Immature natural killer cell (primary cell): ENCODE results near the gene GSTT4. TPM values are rescaled to one million over a fixed set of nuclear protein-coding genes. Genes with fewer than 3 reads are reported as not detected.
A peak's percentile ranks its signal among the peaks of the same experiment; 100 is the strongest.
"Not testable (repeated sequence)": the region's sequence is repeated elsewhere in the genome, so short reads cannot be mapped to it uniquely, and the experiment has no call there.

Experiments used
- DNase-seq, 3 donors: peaks; one replicate each; pipeline ENCODE4 v3.0.0; 2022; ENCODE audit warnings: mixed read lengths in 1 of 3
- H3K27ac Mint-ChIP-seq, 6 donors: one replicate each; pipeline ENCODE4 v1.8.0; 2020; ENCODE audit warnings: mixed read lengths in 6 of 6, mild to moderate bottlenecking in 5 of 6, inconsistent platforms in 4 of 6, moderate library complexity in 3 of 6
- H3K27me3 Mint-ChIP-seq, 3 donors: one replicate each; pipeline ENCODE4 v1.8.0; 2020 to 2021; ENCODE audit warnings: low read depth in 3 of 3, mild to moderate bottlenecking in 3 of 3, mixed read lengths in 3 of 3, moderate library complexity in 3 of 3, inconsistent platforms in 1 of 3
- H3K36me3 Mint-ChIP-seq, 3 donors: one replicate each; pipeline ENCODE4 v1.8.0; 2020; ENCODE audit warnings: mixed read lengths in 3 of 3, inconsistent platforms in 2 of 3, mild to moderate bottlenecking in 2 of 3
- H3K4me1 Mint-ChIP-seq, 2 donors: one replicate each; pipeline ENCODE4 v1.8.0; 2020; ENCODE audit warnings: inconsistent platforms in 2 of 2, mild to moderate bottlenecking in 2 of 2, mixed read lengths in 2 of 2, moderate library complexity in 1 of 2
- H3K4me3 Mint-ChIP-seq, 5 donors: one replicate each; pipeline ENCODE4 v1.8.0; 2020; ENCODE audit warnings: mild to moderate bottlenecking in 5 of 5, mixed read lengths in 5 of 5, inconsistent platforms in 3 of 5, moderate library complexity in 3 of 5
- H3K9me3 Mint-ChIP-seq, 6 donors: one replicate each; pipeline ENCODE4 v1.8.0; 2020; ENCODE audit warnings: mild to moderate bottlenecking in 6 of 6, mixed read lengths in 6 of 6, inconsistent platforms in 4 of 6, moderate library complexity in 3 of 6
- polyA plus RNA-seq, 3 donors: library from polyadenylated mRNA; unstranded; fragments of 300-500 nt; fragmentation: Illumina TruSeq; gene quantifications; one replicate each; pipeline ENCODE4 v1.2.3, GENCODE V29; 2021

The GSTT4 gene
- polyA plus RNA-seq, result not detected

DNA sequence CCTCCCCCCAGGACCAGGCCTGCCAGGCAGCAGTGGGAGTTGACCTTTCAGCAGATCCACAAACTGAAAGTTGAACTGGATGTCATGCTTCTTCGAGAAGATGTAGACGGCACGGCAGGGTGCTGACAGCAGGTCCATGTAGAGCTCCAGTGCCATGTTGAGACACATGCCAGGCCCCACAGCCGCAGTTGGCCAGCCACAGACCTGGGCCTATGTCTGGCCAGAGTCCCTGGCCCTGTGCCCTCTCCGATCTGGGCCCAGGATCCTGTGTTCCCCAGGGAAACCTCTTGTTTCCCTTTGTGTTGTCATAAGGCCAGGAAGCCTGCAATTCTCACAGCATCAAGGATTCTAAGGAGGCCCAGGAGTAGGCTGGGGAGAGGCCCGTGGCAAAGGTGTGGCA is at the start of gene GSTT4:
TSS of gene GSTT4 (minus strand) at position 253 of the 400 bp plus-strand sequence. CDS start at position 156, 97 bp downstream.
- DNase-seq, result no peak
- H3K4me3 Mint-ChIP-seq, result no peak within 1 kb of the TSS
- peaks cover 0 to 8% (median 3%) of the 10 kb centered on the region in 3 donors for H3K27me3 Mint-ChIP-seq
- H3K36me3 Mint-ChIP-seq, result no peaks in the 10 kb centered on the region
- peak within 1 kb of the TSS in 1 of 6 donors; percentile 42 for H3K27ac Mint-ChIP-seq
- peaks cover 2 to 3% of the 10 kb centered on the region in 2 donors for H3K4me1 Mint-ChIP-seq
- no peaks in the 10 kb centered on the region for H3K9me3 Mint-ChIP-seq

DNA sequence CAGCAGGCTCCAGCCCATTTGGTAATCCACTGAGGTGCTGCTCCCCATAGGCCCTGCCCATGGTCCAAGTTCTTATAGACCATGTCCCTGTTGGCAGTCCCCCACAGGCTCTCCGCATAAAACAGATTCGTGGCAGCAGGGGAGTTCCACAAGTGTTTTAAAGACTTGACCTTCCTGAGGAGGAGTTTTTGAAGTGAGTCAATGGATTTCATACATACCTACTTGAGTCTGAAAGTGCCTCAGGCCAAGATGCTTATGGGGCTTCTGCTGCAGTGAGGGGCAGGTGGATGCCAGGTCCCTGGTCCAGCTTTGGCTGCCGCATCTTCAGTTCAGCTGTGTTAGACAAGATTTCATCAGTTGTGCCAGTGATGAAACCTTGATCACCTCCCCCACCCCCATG is 49.1 kb upstream of the GSTT4 start:
- no peak for DNase-seq
- Mint-ChIP-seq H3K9me3 (no peaks in the 10 kb centered on the region), H3K4me1 (no peaks in the 10 kb centered on the region), H3K27ac (no peak overlapping the region), H3K4me3 (no peak overlapping the region), H3K27me3 (no peaks in the 10 kb centered on the region), H3K36me3 (peaks cover 43 to 67% (median 43%) of the 10 kb centered on the region in 3 donors)

DNA sequence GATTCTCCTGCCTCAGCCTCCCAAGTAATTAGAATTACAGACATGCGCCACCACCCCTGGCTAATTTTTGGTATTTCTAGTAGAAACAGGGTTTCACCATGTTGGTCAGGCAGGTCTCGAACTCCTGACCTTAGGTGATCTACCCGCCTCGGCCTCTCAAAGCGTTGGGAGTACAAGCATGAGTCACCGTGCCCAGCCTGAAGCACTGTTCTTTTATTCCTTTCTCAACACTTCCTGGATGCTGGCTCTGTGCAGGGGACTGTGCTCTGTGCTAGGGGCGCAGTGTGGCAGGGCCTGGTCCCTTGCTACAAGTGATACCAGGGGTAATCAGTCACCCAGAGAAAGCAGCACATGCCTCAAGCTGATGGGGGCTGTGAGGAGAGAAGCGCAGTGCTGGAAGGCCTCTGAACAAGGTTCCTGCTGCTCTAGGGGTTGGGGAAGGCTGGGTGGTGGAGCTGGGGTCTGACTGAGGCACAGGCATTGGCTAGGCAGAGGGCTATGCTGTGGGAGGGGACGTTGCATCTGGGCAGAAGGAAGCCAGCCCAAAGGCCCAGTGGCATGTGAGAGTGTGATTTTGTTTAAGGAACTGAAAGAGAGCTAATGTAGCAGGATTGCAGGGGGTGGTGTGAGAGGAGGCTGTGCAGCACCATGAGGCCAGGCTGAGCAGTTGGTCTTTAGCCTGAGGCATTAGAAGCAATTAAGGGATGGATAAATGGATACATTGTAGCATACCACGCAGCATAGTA is 48.4 kb upstream of the GSTT4 start:
- Mint-ChIP-seq H3K27ac (no peak overlapping the region), H3K4me3 (no peak overlapping the region), H3K9me3 (no peaks in the 10 kb centered on the region), H3K36me3 (peaks cover 38 to 65% (median 44%) of the 10 kb centered on the region in 3 donors), H3K27me3 (no peaks in the 10 kb centered on the region), H3K4me1 (no peaks in the 10 kb centered on the region)
- DNase-seq, result no peak

DNA sequence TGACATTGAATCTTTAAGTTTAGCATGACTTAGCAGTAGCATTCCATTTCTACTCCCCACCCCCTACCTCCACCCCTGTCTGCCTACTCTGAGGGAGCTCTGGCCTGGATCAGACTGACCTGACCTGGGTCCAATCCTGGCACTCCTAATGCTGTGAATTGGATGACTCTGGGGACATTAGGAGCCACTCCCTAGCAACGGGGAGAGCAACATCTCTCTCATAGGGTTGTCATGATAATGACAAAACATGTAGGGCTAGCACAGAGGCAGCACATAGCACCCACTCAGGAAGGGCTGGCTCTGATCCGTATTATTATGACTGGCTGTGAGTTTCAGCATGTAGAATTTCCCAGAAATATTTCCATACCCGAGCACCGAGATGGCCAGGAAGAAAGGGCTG is 46.3 kb upstream of the GSTT4 start:
- no peaks in the 10 kb centered on the region for H3K27me3 Mint-ChIP-seq
- no peak overlapping the region for H3K4me3 Mint-ChIP-seq
- no peaks in the 10 kb centered on the region for H3K4me1 Mint-ChIP-seq
- DNase-seq, result no peak
- no peaks in the 10 kb centered on the region for H3K9me3 Mint-ChIP-seq
- H3K36me3 Mint-ChIP-seq, result peaks cover 31 to 56% (median 36%) of the 10 kb centered on the region in 3 donors
- H3K27ac Mint-ChIP-seq, result no peak overlapping the region

DNA sequence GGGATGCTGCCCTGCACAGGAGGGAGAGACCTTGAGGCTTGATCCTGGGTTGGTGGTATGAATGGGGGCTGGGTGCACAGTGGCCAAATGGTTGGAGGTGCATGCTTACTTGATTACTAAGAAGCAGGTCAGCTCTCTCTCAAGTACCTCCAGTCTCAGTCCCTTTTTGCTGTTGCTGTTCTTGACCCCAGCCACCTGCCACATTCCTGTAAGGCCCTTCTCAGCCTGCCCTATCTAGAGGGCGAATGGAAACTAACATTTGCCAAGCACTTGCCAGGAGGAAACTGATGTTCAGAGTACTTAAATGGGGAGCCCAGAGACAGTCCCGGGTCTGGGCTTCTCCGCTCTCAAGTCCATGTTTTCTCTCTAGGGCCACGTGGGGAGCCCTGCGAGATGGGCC is 45.8 kb upstream of the GSTT4 start:
- Mint-ChIP-seq H3K4me1 (no peaks in the 10 kb centered on the region), H3K36me3 (peaks cover 26 to 56% (median 31%) of the 10 kb centered on the region in 3 donors), H3K27me3 (no peaks in the 10 kb centered on the region), H3K9me3 (no peaks in the 10 kb centered on the region), H3K27ac (no peak overlapping the region), H3K4me3 (no peak overlapping the region)
- no peak for DNase-seq

DNA sequence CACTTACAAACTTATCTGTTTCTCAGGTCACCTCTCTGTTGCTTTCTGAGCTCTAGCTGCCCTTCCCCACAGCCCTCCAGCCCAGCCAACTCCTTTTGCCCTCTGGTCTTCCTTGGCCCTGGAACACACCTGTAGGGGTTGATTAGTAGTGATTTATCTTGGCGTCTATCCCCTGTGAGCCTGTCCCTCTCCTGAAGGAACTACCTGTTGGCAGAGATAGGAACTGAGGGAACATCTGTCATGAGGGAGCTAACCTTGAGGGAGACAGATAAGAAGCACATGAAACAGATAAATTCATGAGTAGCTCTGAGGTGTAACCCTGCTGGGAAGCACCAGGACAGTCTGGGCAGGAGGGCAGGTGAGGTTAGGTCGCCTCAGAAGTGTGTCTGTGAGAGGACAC is 44.7 kb upstream of the GSTT4 start:
- Mint-ChIP-seq H3K9me3 (no peaks in the 10 kb centered on the region), H3K36me3 (peaks cover 20 to 55% (median 23%) of the 10 kb centered on the region in 3 donors), H3K4me3 (no peak overlapping the region), H3K27ac (no peak overlapping the region), H3K27me3 (no peaks in the 10 kb centered on the region), H3K4me1 (no peaks in the 10 kb centered on the region)
- DNase-seq, result no peak

DNA sequence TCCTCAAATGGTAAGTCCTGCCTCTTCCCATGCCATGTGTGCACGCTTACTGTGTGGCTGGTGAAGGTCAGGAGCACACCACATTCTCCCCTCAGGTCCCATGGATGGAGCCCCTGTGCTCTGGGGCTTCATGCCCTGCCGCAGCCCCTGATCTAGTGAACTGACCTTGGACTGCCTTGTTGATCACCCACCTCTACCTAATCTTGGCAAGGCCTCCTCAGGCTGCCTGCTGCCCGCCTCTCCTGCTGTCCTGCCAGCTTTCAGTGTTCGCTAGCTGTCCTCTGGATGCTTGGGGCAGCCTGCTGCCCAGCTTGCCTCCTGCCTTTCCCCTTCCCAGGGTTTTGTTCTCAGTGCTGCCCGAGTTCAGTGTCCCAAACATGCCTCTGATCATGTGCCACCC is 44.0 kb upstream of the GSTT4 start:
- Mint-ChIP-seq H3K4me1 (no peaks in the 10 kb centered on the region), H3K27ac (no peak overlapping the region), H3K9me3 (no peaks in the 10 kb centered on the region), H3K36me3 (peaks cover 25 to 57% (median 27%) of the 10 kb centered on the region in 3 donors), H3K4me3 (no peak overlapping the region), H3K27me3 (no peaks in the 10 kb centered on the region)
- no peak for DNase-seq

DNA sequence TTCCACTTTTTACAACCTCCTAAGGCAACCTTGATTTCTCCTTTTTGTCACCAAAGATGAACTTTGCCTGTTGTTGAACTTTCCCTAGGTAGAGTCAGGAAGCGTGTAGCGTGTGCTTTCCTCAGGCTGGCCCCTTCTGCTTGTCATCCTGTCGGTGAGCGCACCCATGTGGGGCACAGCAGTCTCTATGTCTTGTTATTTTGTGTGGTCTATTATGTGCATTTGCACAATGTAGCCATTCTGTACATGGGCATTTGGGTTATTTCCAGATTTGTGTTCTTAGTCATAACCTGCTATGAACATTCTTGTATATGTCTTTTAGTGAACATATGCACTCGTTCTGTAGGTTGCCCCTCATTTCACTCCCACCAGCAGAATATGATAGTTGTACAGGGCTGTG is 40.8 kb upstream of the GSTT4 start:
- Mint-ChIP-seq H3K36me3 (peaks cover 25 to 56% (median 27%) of the 10 kb centered on the region in 3 donors), H3K27me3 (no peaks in the 10 kb centered on the region), H3K4me1 (no peaks in the 10 kb centered on the region), H3K9me3 (no peaks in the 10 kb centered on the region), H3K27ac (no peak overlapping the region), H3K4me3 (no peak overlapping the region)
- DNase-seq, result no peak

DNA sequence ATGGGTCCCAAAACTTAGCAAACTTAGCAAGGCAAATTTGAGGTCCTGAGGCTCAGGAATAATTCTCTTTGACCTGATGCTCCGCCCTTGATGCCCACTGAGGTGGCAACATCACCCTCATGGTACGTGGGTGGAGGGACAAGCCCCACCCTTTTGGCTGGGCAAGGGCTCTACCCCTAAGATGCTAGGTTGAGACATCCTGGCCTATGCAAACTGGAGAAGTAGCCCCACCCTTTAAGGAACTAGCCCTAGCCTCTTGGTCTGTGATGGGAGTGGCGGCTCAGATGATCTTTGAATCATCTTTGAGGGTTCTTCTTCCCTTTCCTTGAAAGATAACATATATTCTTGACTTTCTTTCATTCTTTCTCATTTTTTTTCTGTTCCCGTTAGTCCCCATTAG is 38.7 kb upstream of the GSTT4 start:
- no peak for DNase-seq
- H3K27me3 Mint-ChIP-seq, result no peaks in the 10 kb centered on the region
- no peak overlapping the region for H3K4me3 Mint-ChIP-seq
- peaks cover 7 to 51% (median 21%) of the 10 kb centered on the region in 3 donors for H3K36me3 Mint-ChIP-seq
- H3K4me1 Mint-ChIP-seq, result no peaks in the 10 kb centered on the region
- no peaks in the 10 kb centered on the region for H3K9me3 Mint-ChIP-seq
- no peak overlapping the region for H3K27ac Mint-ChIP-seq

DNA sequence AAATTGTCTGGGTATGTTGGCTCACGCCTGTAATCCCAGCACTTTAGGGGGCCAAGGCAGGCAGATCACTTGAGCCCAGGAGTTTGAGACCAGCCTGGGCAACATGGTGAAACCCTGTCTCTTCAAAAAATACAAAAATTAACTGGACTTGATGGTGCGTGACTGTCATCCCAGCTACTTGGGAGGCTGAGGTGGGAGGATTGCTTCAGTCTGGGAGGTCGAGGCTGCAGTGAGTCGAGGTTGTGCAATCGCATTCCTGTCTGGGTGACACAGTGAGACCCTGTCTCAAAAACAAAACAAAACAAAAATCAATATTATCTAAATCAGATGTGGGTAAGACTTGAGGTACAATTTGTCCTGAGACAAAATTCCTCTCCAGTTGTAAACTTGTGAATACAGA is 38.2 kb upstream of the GSTT4 start:
- not testable (repeated sequence) for H3K9me3 Mint-ChIP-seq, H3K27me3 Mint-ChIP-seq, H3K4me3 Mint-ChIP-seq, DNase-seq, H3K4me1 Mint-ChIP-seq, H3K27ac Mint-ChIP-seq
- H3K36me3 Mint-ChIP-seq, result peaks cover 11 to 55% (median 26%) of the 10 kb centered on the region in 3 donors

DNA sequence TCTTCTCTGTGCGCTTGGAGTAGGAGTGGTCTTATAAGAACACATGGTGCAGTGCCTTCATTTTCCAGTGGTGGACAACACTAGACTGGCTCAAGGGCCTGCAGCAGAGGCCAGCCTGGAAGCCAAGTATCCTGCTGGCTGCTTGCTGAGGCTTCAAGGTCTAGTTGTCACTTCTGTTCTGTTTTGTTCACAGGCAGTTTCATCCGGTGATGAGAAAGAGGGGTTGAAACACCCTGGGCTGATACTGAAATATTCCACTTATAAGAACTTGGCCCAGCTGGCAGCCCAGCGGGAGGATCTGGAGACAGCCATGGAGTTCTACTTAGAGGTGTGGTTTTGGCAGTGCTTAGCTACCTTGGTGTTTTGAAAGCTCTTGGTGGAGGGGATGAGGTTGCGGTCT is 35.7 kb upstream of the GSTT4 start:
- Mint-ChIP-seq H3K27me3 (no peaks in the 10 kb centered on the region), H3K4me3 (no peak overlapping the region), H3K9me3 (no peaks in the 10 kb centered on the region), H3K36me3 (peaks cover 22 to 57% (median 31%) of the 10 kb centered on the region in 3 donors), H3K27ac (peak overlapping the region in 1 of 6 donors; percentile 20), H3K4me1 (no peaks in the 10 kb centered on the region)
- no peak for DNase-seq

DNA sequence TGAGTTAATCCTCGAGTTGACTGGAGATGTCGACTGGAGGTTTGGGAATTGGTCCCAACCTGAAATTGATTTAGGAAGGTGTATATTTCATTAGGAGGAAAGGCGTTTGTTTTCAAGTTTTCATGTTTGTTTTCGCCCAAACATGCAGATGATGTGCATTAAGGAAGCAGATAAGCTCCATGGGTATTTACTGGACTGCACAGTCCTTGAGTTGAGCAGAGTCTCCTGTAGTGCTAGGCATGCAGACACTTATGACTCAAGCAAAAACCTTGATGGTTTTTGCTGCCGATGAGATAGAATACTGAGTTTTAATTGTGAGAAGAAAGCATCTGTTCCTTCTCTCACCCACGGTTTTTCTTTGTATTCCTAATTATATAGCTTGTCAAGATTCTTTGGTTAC is 33.8 kb upstream of the GSTT4 start:
- peaks cover 0 to 11% of the 10 kb centered on the region in 2 donors for H3K4me1 Mint-ChIP-seq
- DNase-seq, result no peak
- no peaks in the 10 kb centered on the region for H3K9me3 Mint-ChIP-seq
- H3K4me3 Mint-ChIP-seq, result no peak overlapping the region
- no peak overlapping the region for H3K27ac Mint-ChIP-seq
- no peaks in the 10 kb centered on the region for H3K27me3 Mint-ChIP-seq
- peaks cover 17 to 46% (median 24%) of the 10 kb centered on the region in 3 donors for H3K36me3 Mint-ChIP-seq

DNA sequence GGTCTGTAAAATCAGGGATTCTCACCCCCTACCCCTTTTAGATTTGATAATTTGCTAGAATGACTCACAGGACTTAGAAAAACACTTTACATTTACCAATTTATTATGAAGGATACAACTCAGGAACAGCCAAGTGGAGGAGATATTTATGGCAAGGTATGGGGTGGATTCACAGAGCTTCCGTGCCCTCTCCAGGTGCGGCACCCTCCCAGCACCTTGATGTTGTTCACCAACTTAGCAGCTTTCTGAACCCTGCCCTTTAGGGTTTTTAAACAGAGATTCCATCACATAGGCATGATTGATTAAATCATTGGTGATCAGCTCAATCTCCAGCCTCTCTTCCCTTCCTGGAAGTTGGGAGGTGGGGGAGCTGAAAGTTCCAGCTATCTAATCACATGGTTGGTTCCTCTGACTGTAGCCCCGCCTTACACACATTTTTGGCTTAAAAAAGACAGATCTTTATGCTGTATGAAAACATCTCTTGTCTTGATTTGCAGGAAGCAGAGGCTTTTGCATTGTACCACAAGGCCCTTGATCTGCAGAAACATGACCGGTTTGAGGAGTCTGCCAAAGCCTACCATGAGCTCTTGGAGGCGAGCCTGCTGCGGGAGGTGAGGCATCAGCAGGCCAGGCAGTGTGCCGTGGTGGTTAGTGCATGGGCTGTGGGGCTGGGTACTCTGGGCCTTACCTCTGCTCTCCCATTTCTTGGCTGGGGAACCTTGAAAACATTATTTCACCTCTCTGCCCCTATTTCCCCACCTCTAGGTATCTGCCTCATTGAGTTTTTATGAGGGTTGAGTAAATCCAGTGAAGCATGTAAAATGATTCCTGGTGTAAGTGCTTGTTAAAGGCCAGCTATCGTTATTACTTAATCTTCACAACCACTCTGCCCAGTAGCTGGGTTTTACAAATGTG is 32.9 kb upstream of the GSTT4 start:
- Mint-ChIP-seq H3K36me3 (peaks cover 17 to 40% (median 24%) of the 10 kb centered on the region in 3 donors), H3K27ac (no peak overlapping the region), H3K27me3 (no peaks in the 10 kb centered on the region), H3K4me3 (no peak overlapping the region), H3K4me1 (peaks cover 0 to 11% of the 10 kb centered on the region in 2 donors), H3K9me3 (no peaks in the 10 kb centered on the region)
- DNase-seq, result no peak

DNA sequence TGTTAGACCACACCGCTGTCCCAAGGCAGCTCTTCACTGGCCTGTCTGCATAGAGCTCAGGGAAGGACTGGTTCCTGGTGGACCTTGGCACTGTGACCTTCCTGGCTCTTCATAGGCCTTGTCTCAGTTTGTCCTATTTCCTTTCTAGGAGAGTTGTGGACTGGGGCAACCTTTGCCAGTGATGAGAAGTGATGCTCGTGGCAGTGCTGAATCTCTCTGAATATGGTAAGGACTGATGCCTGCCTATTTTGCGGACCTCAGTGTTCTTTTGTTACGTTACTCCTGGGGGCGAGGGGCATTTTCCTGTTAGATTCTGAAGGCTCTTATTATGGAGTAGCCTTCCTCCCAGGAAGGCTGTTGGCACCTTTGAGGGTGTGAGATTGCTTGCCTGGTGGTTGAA is 30.0 kb upstream of the GSTT4 start:
- DNase-seq, result no peak
- Mint-ChIP-seq H3K36me3 (peaks cover 14 to 25% (median 16%) of the 10 kb centered on the region in 3 donors), H3K27ac (peak overlapping the region in 2 of 6 donors; percentile 29 to 36), H3K4me1 (peaks cover under 1 to 11% of the 10 kb centered on the region in 2 donors), H3K4me3 (no peak overlapping the region), H3K9me3 (no peaks in the 10 kb centered on the region), H3K27me3 (no peaks in the 10 kb centered on the region)
